Activated naive CD4-positive, alpha-beta T cell treated with anti-CD3 and anti-CD28 coated beads for 36 hours (primary cell): Measurements from ENCODE around the gene THRB. TPM values are rescaled to one million over a fixed set of nuclear protein-coding genes. Genes with fewer than 3 reads are reported as not detected.

Experiments
- CTCF ChIA-PET: fragments of 350-600 bp; sonication (Branson Sonifier 250); formaldehyde crosslinking; loops from one replicate; lab custom pipeline; 2021; ENCODE audit warnings: antibody characterized with exemption; lab: Charles Lee
- DNase-seq: peaks from one replicate; pipeline ENCODE4 v3.0.0-alpha.2; 2020
- H3K27ac Mint-ChIP-seq: one replicate; pipeline ENCODE4 v1.8.0; 2021; ENCODE audit warnings: mild to moderate bottlenecking, mixed read lengths
- H3K27me3 Mint-ChIP-seq: one replicate; pipeline ENCODE4 v1.8.0; 2021; ENCODE audit warnings: low read depth, mixed read lengths
- H3K36me3 Mint-ChIP-seq: one replicate; pipeline ENCODE4 v1.8.0; 2021; ENCODE audit warnings: low read depth, mixed read lengths
- H3K4me1 Mint-ChIP-seq: one replicate; pipeline ENCODE4 v1.8.0; 2021; ENCODE audit warnings: low read depth, mixed read lengths
- H3K4me3 Mint-ChIP-seq: one replicate; pipeline ENCODE4 v1.8.0; 2021; ENCODE audit warnings: mild to moderate bottlenecking, moderate library complexity, mixed read lengths
- H3K9me3 Mint-ChIP-seq: one replicate; pipeline ENCODE4 v1.8.0; 2021; ENCODE audit warnings: mixed read lengths
- intact Hi-C: fragments of 100-400 bp; cut with micrococcal nuclease; formaldehyde crosslinking; loops from one replicate; pipeline ENCODE4 v1.15.1; 2023
- total RNA-seq, 2 experiments: library from RNA; stranded (reverse); gene quantifications; one replicate each; pipeline ENCODE4 v1.2.3, GENCODE V29; 2021

Gene THRB
- total RNA-seq, 2 experiments from 2014 or later, result not detected

DNA sequence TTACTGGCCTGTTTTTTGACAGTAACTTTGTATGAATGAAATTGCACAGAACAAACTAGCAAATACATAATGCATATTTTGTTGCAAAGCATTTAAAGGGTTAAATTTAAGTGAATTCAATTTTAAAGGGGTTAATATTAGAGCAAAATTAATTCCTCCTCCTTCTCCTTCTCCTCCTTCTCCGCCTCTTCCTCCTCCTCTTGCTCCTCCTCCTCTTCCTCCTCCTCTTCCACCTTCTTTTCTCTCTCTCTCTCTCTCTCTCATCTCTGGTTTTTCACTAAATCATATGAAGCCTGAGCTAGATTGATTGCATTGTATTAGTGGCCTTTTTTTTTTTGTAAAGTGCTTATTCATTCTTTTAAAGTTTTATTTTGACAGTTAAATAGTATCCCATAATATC lies 154.5 kb downstream of the THRB start:
- no peaks in the 10 kb centered on the region for H3K9me3 Mint-ChIP-seq
- H3K27ac Mint-ChIP-seq, result no peak overlapping the region
- no peaks in the 10 kb centered on the region for H3K4me1 Mint-ChIP-seq
- intact Hi-C loops, result no loop called here
- DNase-seq, result no peak
- CTCF ChIA-PET, result no interaction called here
- no peak overlapping the region for H3K4me3 Mint-ChIP-seq
- H3K27me3 Mint-ChIP-seq, result no peaks in the 10 kb centered on the region
- no peaks in the 10 kb centered on the region for H3K36me3 Mint-ChIP-seq

DNA sequence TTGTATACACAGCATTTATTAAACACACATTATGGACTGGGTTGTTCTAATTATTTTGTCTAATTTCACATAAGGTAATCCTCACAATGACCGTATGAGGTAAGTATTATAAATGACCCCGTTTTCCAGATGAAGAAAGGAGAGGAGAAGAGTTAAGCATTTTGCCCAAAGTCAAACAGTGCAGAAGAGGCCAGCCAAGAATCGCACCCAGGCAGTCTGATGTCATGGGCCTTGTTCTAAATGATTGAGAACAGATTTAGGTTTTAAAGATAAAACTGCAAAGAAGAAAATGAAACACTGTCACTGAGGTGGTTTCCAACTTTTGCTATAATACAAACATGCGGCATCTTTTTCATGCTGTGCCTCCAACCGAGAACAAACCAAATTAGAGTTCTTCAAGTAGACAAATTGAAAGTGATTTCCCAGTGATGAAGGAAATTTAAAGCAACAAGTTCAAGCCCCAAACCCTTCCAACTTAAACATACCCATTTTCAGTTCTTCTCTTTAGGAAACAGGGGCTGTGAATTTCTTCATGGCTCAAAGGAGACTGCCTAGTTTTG lies 155.3 kb downstream of the THRB start:
- CTCF ChIA-PET, result no interaction called here
- H3K4me3 Mint-ChIP-seq, result no peak overlapping the region
- no peaks in the 10 kb centered on the region for H3K9me3 Mint-ChIP-seq
- DNase-seq, result no peak
- H3K36me3 Mint-ChIP-seq, result no peaks in the 10 kb centered on the region
- H3K27ac Mint-ChIP-seq, result no peak overlapping the region
- intact Hi-C loops, result no loop called here
- H3K27me3 Mint-ChIP-seq, result no peaks in the 10 kb centered on the region
- H3K4me1 Mint-ChIP-seq, result no peaks in the 10 kb centered on the region

DNA sequence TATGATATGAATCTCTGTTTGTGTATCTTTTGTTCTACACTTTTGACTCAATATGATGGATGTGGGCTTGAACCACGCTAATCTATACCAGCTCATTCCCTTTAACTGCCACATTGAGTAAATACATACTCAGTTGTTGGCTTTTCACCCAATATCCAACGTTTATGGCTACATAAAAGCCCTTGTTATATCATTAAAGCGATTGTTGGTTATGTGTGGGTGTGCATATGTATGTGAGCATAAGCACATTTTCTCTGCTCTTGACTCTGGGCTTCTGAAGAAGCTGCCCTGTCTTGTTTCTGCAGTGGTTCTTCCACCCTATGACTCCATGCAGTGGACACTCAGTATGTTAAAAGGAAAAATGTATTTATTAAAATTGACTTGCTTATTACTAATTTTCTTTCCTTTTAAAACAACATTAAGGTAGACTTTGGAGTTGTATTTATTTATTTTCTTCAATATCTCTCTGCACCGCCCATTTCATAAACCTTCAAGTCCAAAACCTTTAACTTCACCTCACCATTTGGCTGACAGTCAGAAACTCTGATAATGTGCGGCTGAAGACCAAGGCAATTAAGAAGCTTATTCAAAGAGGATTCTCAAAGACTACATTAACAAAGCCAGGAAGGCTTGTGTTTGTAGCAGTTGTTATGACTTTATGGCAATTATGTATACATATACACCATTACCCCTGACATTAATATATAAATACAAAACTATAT lies 156.1 kb downstream of the THRB start:
- no peaks in the 10 kb centered on the region for H3K4me1 Mint-ChIP-seq
- DNase-seq, result no peak
- no peak overlapping the region for H3K4me3 Mint-ChIP-seq
- H3K9me3 Mint-ChIP-seq, result no peaks in the 10 kb centered on the region
- no peak overlapping the region for H3K27ac Mint-ChIP-seq
- H3K36me3 Mint-ChIP-seq, result no peaks in the 10 kb centered on the region
- CTCF ChIA-PET, result no interaction called here
- intact Hi-C loops, result no loop called here
- no peaks in the 10 kb centered on the region for H3K27me3 Mint-ChIP-seq

DNA sequence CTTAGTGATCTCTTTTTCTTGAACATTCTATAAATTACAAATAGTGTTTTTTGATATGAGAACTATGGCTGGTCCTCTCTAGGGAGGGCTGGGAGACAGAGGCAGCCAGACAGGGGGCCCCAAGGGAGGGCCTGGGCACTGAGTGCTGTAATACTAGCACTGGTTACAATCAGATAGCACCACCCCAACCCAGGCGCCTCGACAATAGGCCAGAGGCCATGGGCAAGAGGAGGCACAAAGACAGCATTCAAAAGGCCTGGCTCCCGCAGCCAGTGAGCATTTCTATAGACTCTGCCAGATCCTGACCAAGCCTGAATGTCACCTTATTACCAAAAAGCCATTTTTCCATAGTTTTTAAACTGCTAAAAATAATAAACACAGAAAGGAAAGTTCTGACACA lies 158.5 kb downstream of the THRB start:
- Mint-ChIP-seq H3K9me3 (no peaks in the 10 kb centered on the region), H3K4me1 (no peaks in the 10 kb centered on the region), H3K4me3 (no peak overlapping the region), H3K27ac (no peak overlapping the region), H3K36me3 (no peaks in the 10 kb centered on the region), H3K27me3 (no peaks in the 10 kb centered on the region)
- no peak for DNase-seq
- intact Hi-C loops, result no loop called here
- CTCF ChIA-PET, result no interaction called here

DNA sequence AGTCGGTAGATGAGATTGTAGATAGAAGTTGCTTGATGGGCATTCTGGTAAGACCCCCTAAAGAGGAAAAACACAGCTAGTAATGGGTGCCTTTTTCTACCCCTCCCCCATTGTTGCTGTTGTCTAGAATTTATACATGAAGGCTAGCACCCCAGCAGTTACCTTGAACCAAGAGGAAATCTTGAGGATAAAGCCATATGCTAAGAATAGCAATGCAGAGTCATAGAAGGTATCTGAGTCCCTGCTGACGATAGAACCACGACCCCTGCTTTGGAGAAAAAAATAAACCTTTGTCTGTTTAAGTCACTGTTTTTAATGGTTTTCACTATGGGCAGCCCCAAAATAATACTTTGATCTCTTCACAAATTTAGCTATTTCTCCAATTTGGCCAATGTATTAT lies 162.6 kb downstream of the THRB start:
- H3K36me3 Mint-ChIP-seq, result no peaks in the 10 kb centered on the region
- H3K9me3 Mint-ChIP-seq, result no peaks in the 10 kb centered on the region

DNA sequence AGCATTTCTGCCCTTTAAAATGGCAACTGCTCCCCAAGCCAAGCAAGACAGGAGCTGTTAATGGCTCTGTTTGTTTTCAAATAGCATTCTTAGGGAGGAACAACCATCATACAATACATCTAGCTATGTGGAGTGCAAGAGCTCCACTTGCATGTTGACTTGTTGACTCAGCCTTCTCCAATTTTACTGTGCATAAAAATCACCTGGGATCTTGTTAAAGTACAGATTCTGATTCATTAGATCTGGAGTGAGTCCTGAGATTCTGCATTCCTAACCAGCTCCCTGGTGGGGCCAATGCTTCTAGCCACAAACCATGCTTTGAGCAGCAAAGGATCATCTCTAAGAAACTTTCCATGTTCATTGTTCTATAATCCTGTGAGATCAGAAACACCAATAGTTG lies 171.4 kb downstream of the THRB start:
- no peak for DNase-seq
- CTCF ChIA-PET, result no interaction called here
- Mint-ChIP-seq H3K27ac (no peak overlapping the region), H3K4me1 (no peaks in the 10 kb centered on the region), H3K27me3 (no peaks in the 10 kb centered on the region), H3K4me3 (no peak overlapping the region), H3K9me3 (peaks cover 4% of the 10 kb centered on the region), H3K36me3 (no peaks in the 10 kb centered on the region)
- intact Hi-C loops, result no loop called here

More for the DNA sequence above, 162.6 kb downstream of the THRB start:
- no peaks in the 10 kb centered on the region for H3K27me3 Mint-ChIP-seq
- intact Hi-C loops, result no loop called here
- no peak overlapping the region for H3K4me3 Mint-ChIP-seq
- H3K4me1 Mint-ChIP-seq, result no peaks in the 10 kb centered on the region
- no peak overlapping the region for H3K27ac Mint-ChIP-seq
- CTCF ChIA-PET, result no interaction called here
- DNase-seq, result no peak

DNA sequence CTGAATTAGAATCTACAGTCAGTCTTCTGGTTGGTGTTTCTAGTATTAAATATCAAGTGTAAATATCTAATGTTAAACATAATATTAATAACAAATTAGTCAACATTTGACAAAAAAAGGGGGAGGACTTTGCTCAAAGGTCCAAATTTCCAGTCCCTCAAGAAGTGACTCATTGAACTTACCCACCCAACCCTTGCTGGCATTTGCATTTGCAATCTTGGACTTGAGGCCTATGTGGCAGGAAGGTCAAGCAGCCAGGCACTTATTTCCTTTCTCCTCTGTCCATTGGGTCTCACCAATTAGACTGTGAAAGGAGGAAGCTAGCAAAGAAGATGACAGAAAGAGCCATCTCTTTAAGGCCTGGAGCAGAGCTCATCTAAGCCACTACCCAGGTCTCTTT lies 174.0 kb downstream of the THRB start:
- Mint-ChIP-seq H3K27ac (no peak overlapping the region), H3K4me1 (no peaks in the 10 kb centered on the region), H3K9me3 (peaks cover 4% of the 10 kb centered on the region), H3K36me3 (no peaks in the 10 kb centered on the region), H3K4me3 (no peak overlapping the region), H3K27me3 (peaks cover 1% of the 10 kb centered on the region)
- CTCF ChIA-PET, result no interaction called here
- no peak for DNase-seq
- intact Hi-C loops, result no loop called here

DNA sequence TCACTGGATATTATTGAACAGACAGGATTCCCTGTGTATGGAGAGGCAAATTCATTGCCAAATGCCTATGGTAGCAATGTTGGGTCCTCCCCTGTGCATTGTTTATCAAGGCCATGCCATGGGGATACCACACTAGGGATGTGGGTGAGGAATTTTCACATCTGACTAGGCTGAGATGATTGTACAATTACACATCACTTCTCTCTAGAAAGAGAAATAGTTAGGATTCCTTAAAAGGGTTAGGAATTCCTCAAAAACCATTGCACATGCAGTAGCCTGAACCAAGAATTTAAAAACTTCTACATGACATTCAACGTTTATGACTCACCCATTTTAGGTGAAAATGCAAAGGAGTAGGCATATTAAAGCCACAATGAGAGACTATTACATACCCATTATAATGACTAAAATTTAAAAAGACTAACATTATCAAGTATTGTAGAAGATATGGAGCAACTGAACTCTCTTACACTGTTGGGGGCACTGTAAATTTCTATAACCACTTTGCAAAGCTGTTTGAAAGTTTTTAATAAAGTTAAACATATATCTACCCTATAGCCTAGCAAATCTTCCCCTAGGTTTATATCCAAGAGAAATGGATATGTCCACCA lies 175.9 kb downstream of the THRB start:
- H3K4me3 Mint-ChIP-seq, result no peak overlapping the region
- peaks cover 5% of the 10 kb centered on the region for H3K27me3 Mint-ChIP-seq
- DNase-seq, result no peak
- H3K9me3 Mint-ChIP-seq, result peaks cover 4% of the 10 kb centered on the region
- no peaks in the 10 kb centered on the region for H3K36me3 Mint-ChIP-seq
- H3K27ac Mint-ChIP-seq, result no peak overlapping the region
- CTCF ChIA-PET, result no interaction called here
- no peaks in the 10 kb centered on the region for H3K4me1 Mint-ChIP-seq
- intact Hi-C loops, result no loop called here

DNA sequence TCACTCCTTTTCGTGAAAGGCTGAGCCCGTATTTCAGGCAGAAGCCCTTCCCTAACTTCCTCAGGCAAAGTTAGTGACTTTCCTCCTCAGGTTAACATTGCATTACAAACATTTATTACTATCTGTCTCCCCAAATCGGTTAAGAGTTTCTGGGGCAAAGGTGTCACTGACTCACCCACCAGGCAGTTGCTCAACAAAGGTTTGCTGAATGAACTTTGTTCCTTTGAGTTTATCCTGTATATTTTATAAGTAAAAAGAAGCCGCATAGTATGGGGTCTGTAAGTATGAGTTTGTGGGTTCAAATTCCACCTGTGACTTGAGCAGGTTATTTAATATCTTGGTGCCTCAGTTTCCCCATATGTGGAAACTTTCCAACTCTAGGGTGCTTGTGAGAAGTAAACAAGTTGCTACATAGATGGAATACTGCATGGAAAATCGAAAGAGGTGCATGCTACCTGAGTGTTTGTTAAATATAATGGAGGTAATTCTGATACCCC lies 177.7 kb downstream of the THRB start:
- CTCF ChIA-PET, result no interaction called here
- Mint-ChIP-seq H3K27me3 (peaks cover 5% of the 10 kb centered on the region), H3K9me3 (peaks cover 4% of the 10 kb centered on the region), H3K4me3 (no peak overlapping the region), H3K4me1 (no peaks in the 10 kb centered on the region), H3K27ac (no peak overlapping the region), H3K36me3 (no peaks in the 10 kb centered on the region)
- no peak for DNase-seq
- intact Hi-C loops, result no loop called here

DNA sequence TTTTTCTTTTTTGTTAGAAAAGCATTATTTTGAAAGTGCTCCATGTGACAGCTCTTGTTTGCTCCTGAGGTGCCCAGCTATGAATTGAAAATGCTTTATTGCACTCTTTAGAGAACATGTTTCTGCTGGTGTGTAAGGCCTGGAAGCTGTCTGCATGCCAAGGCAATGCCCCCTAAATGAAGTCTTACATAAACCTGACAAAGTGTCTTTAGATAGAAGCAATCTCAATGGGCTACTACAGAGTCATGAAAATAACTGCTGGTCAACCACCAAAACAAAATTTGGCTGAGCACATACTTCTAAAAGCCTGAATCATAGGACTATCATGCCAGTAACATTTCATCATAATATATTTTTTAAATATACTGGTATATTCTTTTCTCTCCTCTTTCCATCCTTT lies 178.7 kb downstream of the THRB start:
- Mint-ChIP-seq H3K27ac (no peak overlapping the region), H3K9me3 (peaks cover 4% of the 10 kb centered on the region), H3K4me1 (no peaks in the 10 kb centered on the region), H3K4me3 (no peak overlapping the region), H3K27me3 (peaks cover 5% of the 10 kb centered on the region), H3K36me3 (no peaks in the 10 kb centered on the region)
- no peak for DNase-seq
- intact Hi-C loops, result no loop called here
- CTCF ChIA-PET, result no interaction called here

DNA sequence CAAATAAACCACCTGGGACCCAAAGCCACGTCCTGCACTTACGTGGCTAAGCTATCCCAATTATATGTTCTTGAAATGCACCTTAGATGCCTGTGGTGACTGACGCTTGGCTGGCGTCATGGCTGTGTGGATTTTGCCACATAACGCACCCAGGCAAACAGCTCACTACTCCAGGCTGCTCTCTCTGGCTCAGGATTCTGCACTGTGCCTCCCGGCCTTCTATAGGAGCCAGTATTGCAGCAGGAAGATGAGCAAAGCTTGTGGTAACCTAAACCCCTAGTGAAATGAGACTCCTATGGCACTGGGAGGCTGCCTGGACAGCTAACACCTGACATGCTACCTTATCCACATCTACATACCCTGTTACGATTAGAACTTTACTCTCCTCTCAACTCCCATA lies 179.3 kb downstream of the THRB start:
- intact Hi-C loops, result no loop called here
- CTCF ChIA-PET, result no interaction called here
- no peaks in the 10 kb centered on the region for H3K4me1 Mint-ChIP-seq
- DNase-seq, result no peak
- peaks cover 5% of the 10 kb centered on the region for H3K27me3 Mint-ChIP-seq
- no peak overlapping the region for H3K4me3 Mint-ChIP-seq
- H3K9me3 Mint-ChIP-seq, result peaks cover 4% of the 10 kb centered on the region
- H3K36me3 Mint-ChIP-seq, result no peaks in the 10 kb centered on the region
- H3K27ac Mint-ChIP-seq, result no peak overlapping the region

DNA sequence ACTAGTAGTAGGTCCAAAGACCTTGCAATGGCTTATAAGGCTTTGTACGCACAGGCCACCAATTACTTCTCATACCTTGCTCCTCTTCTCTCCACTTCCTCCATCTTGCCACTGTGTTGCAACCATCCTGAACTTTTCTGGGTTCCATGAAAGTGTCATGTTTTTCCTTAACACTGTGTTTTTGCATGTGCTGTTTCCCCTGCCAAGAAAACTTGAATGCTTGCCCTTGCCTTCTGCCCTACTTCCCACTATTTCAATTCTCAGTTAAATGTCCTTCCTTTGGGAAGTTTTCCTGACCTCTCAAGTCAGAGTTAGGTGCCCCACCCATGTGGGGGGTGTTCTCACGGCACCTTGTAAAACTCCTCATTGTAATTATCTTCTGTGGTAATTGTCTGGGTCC lies 182.8 kb downstream of the THRB start:
- no peaks in the 10 kb centered on the region for H3K9me3 Mint-ChIP-seq
- intact Hi-C loops, result no loop called here
- CTCF ChIA-PET, result no interaction called here

DNA sequence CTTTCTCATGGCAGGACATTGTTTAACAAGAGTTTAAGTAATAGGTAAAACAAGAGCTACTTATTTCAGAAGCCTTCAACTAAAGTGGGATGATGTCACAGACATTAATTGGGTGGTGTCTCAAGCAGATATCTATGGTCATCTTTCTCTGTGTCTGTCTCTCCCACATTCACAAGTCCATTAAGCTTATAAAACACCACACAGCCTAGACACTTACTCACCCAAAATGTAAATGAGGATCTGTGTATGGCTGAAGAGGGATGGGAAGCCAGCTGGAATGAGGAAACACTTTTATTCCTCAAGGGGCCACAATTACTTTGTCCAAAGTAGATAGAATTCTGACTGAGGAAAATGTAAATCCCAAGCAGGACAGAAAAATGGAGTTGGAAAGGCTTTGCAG lies 183.8 kb downstream of the THRB start:
- no peak for DNase-seq
- intact Hi-C loops, result no loop called here
- Mint-ChIP-seq H3K4me3 (no peak overlapping the region), H3K27me3 (peaks cover 5% of the 10 kb centered on the region), H3K36me3 (no peaks in the 10 kb centered on the region), H3K9me3 (no peaks in the 10 kb centered on the region), H3K4me1 (no peaks in the 10 kb centered on the region), H3K27ac (no peak overlapping the region)
- CTCF ChIA-PET, result no interaction called here

More for the DNA sequence above, 182.8 kb downstream of the THRB start:
- H3K27ac Mint-ChIP-seq, result no peak overlapping the region
- H3K27me3 Mint-ChIP-seq, result peaks cover 5% of the 10 kb centered on the region
- no peaks in the 10 kb centered on the region for H3K36me3 Mint-ChIP-seq
- H3K4me1 Mint-ChIP-seq, result no peaks in the 10 kb centered on the region
- no peak overlapping the region for H3K4me3 Mint-ChIP-seq
- no peak for DNase-seq
